ENCODE results near the gene THSD7B. TPM values are rescaled to one million over a fixed set of nuclear protein-coding genes. Genes with fewer than 3 reads are reported as not detected.
"Not testable (repeated sequence)": the region's sequence is repeated elsewhere in the genome, so short reads cannot be mapped to it uniquely, and the experiment has no call there.

Gene THSD7B
- total and polyA plus RNA-seq, 3 donors from 2014 or later, result 0.87 to 2.1 (median 1.1) TPM

DNA sequence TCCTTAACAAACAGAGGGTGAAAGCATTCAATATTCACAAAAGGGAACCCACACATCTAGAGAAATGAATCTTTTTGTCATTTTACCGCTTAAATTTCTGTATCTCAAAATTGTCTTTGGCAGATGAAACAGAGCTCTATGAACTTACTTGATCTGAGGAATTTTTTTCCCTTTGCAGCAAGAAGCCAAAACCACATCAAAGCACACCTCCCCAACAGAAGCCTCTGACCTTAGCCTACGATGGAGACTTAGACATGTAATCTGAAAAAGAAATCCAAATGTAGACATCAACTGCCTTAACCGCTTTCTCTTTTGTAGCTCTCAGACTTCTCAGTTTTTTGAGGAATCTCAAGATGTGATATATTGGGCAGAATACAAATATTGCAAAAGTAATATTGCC, 911.0 kb downstream of the THSD7B start:
- H3K27ac ChIP-seq, result no peak overlapping the region
- intact Hi-C loops (cut with DNase I; ENCODE audit: low total_unique reads), result no loop called here
- no peak overlapping the region for H3K4me3 ChIP-seq
- TF ChIP-seq POLR2A (IDR thresholded peaks at IDR 0.05), result no peak
- TF ChIP-seq, protein P1, sequence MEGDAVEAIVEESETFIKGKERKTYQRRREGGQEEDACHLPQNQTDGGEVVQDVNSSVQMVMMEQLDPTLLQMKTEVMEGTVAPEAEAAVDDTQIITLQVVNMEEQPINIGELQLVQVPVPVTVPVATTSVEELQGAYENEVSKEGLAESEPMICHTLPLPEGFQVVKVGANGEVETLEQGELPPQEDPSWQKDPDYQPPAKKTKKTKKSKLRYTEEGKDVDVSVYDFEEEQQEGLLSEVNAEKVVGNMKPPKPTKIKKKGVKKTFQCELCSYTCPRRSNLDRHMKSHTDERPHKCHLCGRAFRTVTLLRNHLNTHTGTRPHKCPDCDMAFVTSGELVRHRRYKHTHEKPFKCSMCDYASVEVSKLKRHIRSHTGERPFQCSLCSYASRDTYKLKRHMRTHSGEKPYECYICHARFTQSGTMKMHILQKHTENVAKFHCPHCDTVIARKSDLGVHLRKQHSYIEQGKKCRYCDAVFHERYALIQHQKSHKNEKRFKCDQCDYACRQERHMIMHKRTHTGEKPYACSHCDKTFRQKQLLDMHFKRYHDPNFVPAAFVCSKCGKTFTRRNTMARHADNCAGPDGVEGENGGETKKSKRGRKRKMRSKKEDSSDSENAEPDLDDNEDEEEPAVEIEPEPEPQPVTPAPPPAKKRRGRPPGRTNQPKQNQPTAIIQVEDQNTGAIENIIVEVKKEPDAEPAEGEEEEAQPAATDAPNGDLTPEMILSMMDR (IDR thresholded peaks at IDR 0.05), result no peak
- DNase-seq, result no peak
- H3K27me3 ChIP-seq, result no peaks in the 10 kb centered on the region
- no peaks in the 10 kb centered on the region for H3K4me1 ChIP-seq
- WGBS, 2 donors, result 59 to 68% methylated on average over 3 of the region's 3 CpGs
- H3K36me3 ChIP-seq (ENCODE audit: low read depth, missing control alignments), result no peaks in the 10 kb centered on the region
- H3K9me3 ChIP-seq, result no peaks in the 10 kb centered on the region

DNA sequence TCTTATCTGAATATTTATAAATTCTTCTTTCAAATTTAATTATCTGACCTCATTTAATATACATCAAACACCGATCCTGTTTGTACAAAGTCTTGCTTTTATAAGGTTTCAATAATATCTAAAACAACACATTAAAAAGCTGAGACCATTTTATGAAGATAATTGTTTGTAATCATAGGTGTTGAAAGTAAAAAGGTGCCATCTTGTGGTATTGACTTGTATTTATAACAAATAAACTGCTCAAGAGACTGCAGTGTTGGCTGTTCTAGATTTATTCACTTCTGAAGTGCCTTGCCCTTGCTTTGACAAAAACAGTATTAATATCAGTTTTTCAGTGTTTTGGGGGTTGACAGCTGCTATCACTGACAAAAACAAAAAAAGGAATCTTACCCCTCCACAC, 912.1 kb downstream of the THSD7B start:
- no peak for DNase-seq
- 86 to 91% methylated on average over 1 of the region's 1 CpG for WGBS, 2 donors
- intact Hi-C loops (cut with DNase I; ENCODE audit: low total_unique reads), result no loop called here
- no peaks in the 10 kb centered on the region for H3K36me3 ChIP-seq (ENCODE audit: low read depth, missing control alignments)
- H3K27me3 ChIP-seq, result no peaks in the 10 kb centered on the region
- H3K4me1 ChIP-seq, result no peaks in the 10 kb centered on the region
- no peak overlapping the region for H3K4me3 ChIP-seq
- TF ChIP-seq POLR2A (IDR thresholded peaks at IDR 0.05), result no peak
- TF ChIP-seq, protein P1 (IDR thresholded peaks at IDR 0.05), result no peak
- no peaks in the 10 kb centered on the region for H3K9me3 ChIP-seq
- no peak overlapping the region for H3K27ac ChIP-seq

DNA sequence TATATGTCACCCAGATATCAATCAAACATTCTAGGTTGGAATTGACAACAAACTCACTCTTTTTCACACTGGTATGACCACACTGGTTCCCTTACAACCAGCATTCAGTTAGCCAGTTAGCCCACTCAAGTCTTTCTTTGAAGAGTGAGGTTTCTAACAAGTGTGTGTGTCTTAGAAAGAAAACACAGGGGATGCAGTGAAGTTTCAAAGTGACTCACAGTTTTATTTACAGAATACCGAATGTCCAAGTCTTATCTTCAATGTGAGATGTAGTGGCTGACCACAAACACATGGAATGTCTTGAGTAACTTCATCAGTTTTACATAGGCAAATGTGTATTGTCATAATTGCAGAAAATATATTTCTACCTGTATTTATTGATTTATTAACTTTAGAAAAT, 924.2 kb downstream of the THSD7B start:
- no peak for DNase-seq
- WGBS, 2 donors, result 27 to 97% methylated on average over 1 of the region's 1 CpG
- H3K27ac ChIP-seq, result no peak overlapping the region
- H3K27me3 ChIP-seq, result no peaks in the 10 kb centered on the region
- H3K36me3 ChIP-seq (ENCODE audit: low read depth, missing control alignments), result no peaks in the 10 kb centered on the region
- no peak overlapping the region for H3K4me3 ChIP-seq
- TF ChIP-seq, protein P1 (IDR thresholded peaks at IDR 0.05), result no peak
- TF ChIP-seq POLR2A (IDR thresholded peaks at IDR 0.05), result no peak
- no peaks in the 10 kb centered on the region for H3K9me3 ChIP-seq
- H3K4me1 ChIP-seq, result no peaks in the 10 kb centered on the region
- intact Hi-C loops (cut with DNase I; ENCODE audit: low total_unique reads), result no loop called here

DNA sequence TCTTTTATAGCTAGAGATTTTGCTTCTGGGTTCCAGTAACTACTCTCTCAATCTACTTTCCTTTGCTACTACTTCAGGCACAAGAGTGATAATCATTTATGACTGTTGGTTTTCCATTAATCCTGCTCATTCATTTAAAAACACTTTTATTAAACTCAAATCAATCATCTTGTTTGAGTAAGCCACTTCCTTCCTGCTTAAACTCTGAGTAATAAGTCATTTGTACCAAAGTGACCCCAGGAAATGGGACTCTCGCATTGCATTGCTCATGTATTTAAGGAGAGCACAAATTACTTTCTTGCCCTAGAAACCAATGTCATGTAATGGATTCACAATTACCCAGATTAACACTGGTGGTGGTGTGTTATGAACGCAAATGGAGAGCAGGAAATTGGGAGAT, 928.2 kb downstream of the THSD7B start:
- intact Hi-C loops (cut with DNase I; ENCODE audit: low total_unique reads), result no loop called here

DNA sequence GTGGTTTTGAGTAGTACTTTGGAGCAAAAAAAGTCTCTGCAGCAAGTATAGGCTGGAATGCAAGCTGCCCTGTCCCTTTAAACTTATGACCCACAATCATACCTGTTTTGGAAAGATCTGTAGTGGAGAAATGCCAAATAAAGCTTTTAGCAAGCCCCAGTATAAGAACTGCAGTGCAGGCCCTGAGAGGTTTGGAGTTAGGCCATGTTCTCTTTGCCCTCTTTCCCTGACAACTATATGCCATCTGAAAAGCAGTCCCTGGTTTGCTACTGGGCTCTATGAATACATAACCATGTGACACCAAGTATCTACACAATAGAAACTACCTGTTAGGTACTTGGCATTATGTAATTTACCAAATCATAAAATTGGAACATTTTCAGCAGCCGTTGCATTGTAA, 931.6 kb downstream of the THSD7B start:
- WGBS, 2 donors, result 79 to 100% methylated on average over 1 of the region's 1 CpG
- no peak overlapping the region for H3K27ac ChIP-seq
- H3K9me3 ChIP-seq, result no peaks in the 10 kb centered on the region
- H3K4me3 ChIP-seq, result no peak overlapping the region
- DNase-seq, result no peak
- no peaks in the 10 kb centered on the region for H3K36me3 ChIP-seq (ENCODE audit: low read depth, missing control alignments)
- intact Hi-C loops (cut with DNase I; ENCODE audit: low total_unique reads), result no loop called here
- H3K4me1 ChIP-seq, result no peaks in the 10 kb centered on the region
- no peaks in the 10 kb centered on the region for H3K27me3 ChIP-seq
- TF ChIP-seq POLR2A (IDR thresholded peaks at IDR 0.05), result no peak
- TF ChIP-seq, protein P1 (IDR thresholded peaks at IDR 0.05), result no peak

More for the DNA sequence above, 928.2 kb downstream of the THSD7B start:
- Histone ChIP-seq H3K27ac (no peak overlapping the region), H3K27me3 (no peaks in the 10 kb centered on the region), H3K36me3 (ENCODE audit: low read depth, missing control alignments) (no peaks in the 10 kb centered on the region), H3K9me3 (no peaks in the 10 kb centered on the region), H3K4me1 (no peaks in the 10 kb centered on the region), H3K4me3 (no peak overlapping the region)
- no peak for DNase-seq
- WGBS, 2 donors, result 39% methylated on average over 2 of the region's 2 CpGs
- TF ChIP-seq, protein P1 (IDR thresholded peaks at IDR 0.05), result no peak
- no peak for TF ChIP-seq POLR2A (IDR thresholded peaks at IDR 0.05)

DNA sequence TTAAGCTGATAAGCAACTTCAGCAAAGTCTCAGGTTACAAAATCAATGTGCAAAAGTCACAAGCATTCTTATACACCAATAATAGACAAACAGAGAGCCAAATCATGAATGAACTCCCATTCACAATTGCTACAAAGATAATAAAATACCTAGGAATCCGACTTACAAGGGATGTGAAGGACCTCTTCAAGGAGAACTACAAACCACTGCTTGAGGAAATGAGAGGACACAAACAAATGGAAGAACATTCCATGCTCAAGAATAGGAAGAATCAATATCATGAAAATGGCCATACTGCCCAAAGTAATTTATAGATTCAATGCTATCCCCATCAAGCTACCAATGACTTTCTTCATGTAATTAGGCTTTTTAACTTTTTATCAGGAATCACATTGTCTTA, 934.9 kb downstream of the THSD7B start:
- WGBS, 2 donors, result 74 to 78% methylated on average over 1 of the region's 1 CpG
- H3K4me1 ChIP-seq; H3K27me3 ChIP-seq; H3K4me3 ChIP-seq; H3K9me3 ChIP-seq; H3K36me3 ChIP-seq (ENCODE audit: low read depth, missing control alignments); H3K27ac ChIP-seq; DNase-seq; intact Hi-C loops (cut with DNase I; ENCODE audit: low total_unique reads): not testable (repeated sequence)
